Astrocyte (in vitro differentiated cells and primary cell): ENCODE data around the gene OR10A4. TPM values are rescaled to one million over a fixed set of nuclear protein-coding genes. Genes with fewer than 3 reads are reported as not detected.

Source experiments
- DNase-seq: peaks from one replicate; pipeline ENCODE4 v3.0.0-alpha.2; 2010; ENCODE audit warnings: low read depth
- FAIRE-seq: peaks from 2 replicates; lab custom pipeline; 2011; peaks lifted over from hg19 to GRCh38; lab: Jason Lieb, UNC
- H2AFZ ChIP-seq: 2 replicates; pipeline ENCODE4 v1.6.0; 2012; ENCODE audit warnings: low read depth, low read length, inconsistent platforms
- H3K27ac ChIP-seq: 2 replicates; pipeline ENCODE4 v1.5.1; 2011; ENCODE audit warnings: low read depth, low read length, inconsistent platforms
- H3K27me3 ChIP-seq: 2 replicates; pipeline ENCODE4 v1.6.0; 2011; ENCODE audit warnings: low read length, inconsistent platforms; ENCODE audit not compliant: insufficient read depth
- H3K36me3 ChIP-seq: 2 replicates; pipeline ENCODE4 v1.5.1; 2011; ENCODE audit warnings: low read length, inconsistent platforms; ENCODE audit not compliant: insufficient read depth
- H3K4me1 ChIP-seq: 2 replicates; pipeline ENCODE4 v1.5.1; 2011; ENCODE audit warnings: low read length, inconsistent platforms; ENCODE audit not compliant: insufficient read depth
- H3K4me2 ChIP-seq: 2 replicates; pipeline ENCODE4 v1.6.0; 2012; ENCODE audit warnings: low read length, inconsistent platforms
- H3K4me3 ChIP-seq: 2 replicates; pipeline ENCODE4 v1.5.1; 2011; ENCODE audit warnings: low read depth, mild to moderate bottlenecking, low read length, inconsistent platforms; ENCODE audit not compliant: insufficient read depth
- H3K79me2 ChIP-seq: 2 replicates; pipeline ENCODE4 v1.6.0; 2012; ENCODE audit warnings: mild to moderate bottlenecking, low read length, inconsistent platforms; ENCODE audit not compliant: insufficient read depth
- H3K9ac ChIP-seq: 2 replicates; pipeline ENCODE4 v1.6.0; 2012; ENCODE audit warnings: mild to moderate bottlenecking, low read length, inconsistent platforms
- H3K9me3 ChIP-seq: 2 replicates; pipeline ENCODE4 v1.5.1; 2012; ENCODE audit warnings: low read depth, mild to moderate bottlenecking, low read length, inconsistent platforms; ENCODE audit not compliant: insufficient read depth
- H4K20me1 ChIP-seq: 2 replicates; pipeline ENCODE4 v1.6.0; 2012; ENCODE audit warnings: low read length, inconsistent platforms; ENCODE audit not compliant: insufficient read depth
- H3K27ac Mint-ChIP-seq: one replicate; pipeline ENCODE4 v1.8.0; 2021; ENCODE audit warnings: mild to moderate bottlenecking, mixed read lengths; ENCODE audit not compliant: unreplicated experiment
- H3K27me3 Mint-ChIP-seq: one replicate; pipeline ENCODE4 v1.8.0; 2021; ENCODE audit warnings: low read depth, mixed read lengths; ENCODE audit not compliant: unreplicated experiment
- H3K36me3 Mint-ChIP-seq: one replicate; pipeline ENCODE4 v1.8.0; 2021; ENCODE audit warnings: low read depth, mixed read lengths; ENCODE audit not compliant: unreplicated experiment
- H3K4me1 Mint-ChIP-seq: one replicate; pipeline ENCODE4 v1.8.0; 2021; ENCODE audit warnings: low read depth, mixed read lengths; ENCODE audit not compliant: unreplicated experiment
- H3K4me3 Mint-ChIP-seq: one replicate; pipeline ENCODE4 v1.8.0; 2021; ENCODE audit warnings: mild to moderate bottlenecking, moderate library complexity, mixed read lengths; ENCODE audit not compliant: unreplicated experiment
- H3K9me3 Mint-ChIP-seq: one replicate; pipeline ENCODE4 v1.8.0; 2021; ENCODE audit warnings: mild to moderate bottlenecking, mixed read lengths; ENCODE audit not compliant: unreplicated experiment
- CTCF ChIP-seq: IDR thresholded peaks from 2 replicates; pipeline ENCODE4 v1.5.1; 2011; ENCODE audit warnings: low read depth, mild to moderate bottlenecking, inconsistent platforms, low read length, moderate library complexity; ENCODE audit not compliant: insufficient read depth
- EZH2 ChIP-seq: IDR thresholded peaks from 2 replicates; pipeline ENCODE4 v1.6.1; 2012; ENCODE audit warnings: mild to moderate bottlenecking, low read length, inconsistent platforms; ENCODE audit not compliant: insufficient read depth
- total RNA-seq: library from RNA; stranded (reverse); gene quantifications from 2 replicates; pipeline ENCODE4 v1.2.1, GENCODE V29; 2021

OR10A4 gene
- total RNA-seq, 1 donor from 2014 or later = not detected

GRCh38 chr11:6894097-6894496 is 17.7 kb downstream of the OR10A4 start:
- Histone ChIP-seq H3K36me3 (no peaks in the 10 kb centered on the region), H4K20me1 (no peaks in the 10 kb centered on the region), H3K27ac (no peak overlapping the region), H3K9ac (no peak overlapping the region), H3K9me3 (no peaks in the 10 kb centered on the region), H3K4me3 (no peak overlapping the region), H3K79me2 (no peaks in the 10 kb centered on the region), H3K27me3 (no peaks in the 10 kb centered on the region), H3K4me2 (no peak overlapping the region), H2AFZ (no peak overlapping the region), H3K4me1 (no peaks in the 10 kb centered on the region)
- H3K9me3 Mint-ChIP-seq = no peaks in the 10 kb centered on the region
- no peak for FAIRE-seq
- H3K4me1 Mint-ChIP-seq = no peaks in the 10 kb centered on the region
- no peak for TF ChIP-seq EZH2
- no peak for TF ChIP-seq CTCF
- no peaks in the 10 kb centered on the region for H3K27me3 Mint-ChIP-seq
- no peaks in the 10 kb centered on the region for H3K36me3 Mint-ChIP-seq
- DNase-seq = no peak
- no peak overlapping the region for H3K4me3 Mint-ChIP-seq
- no peak overlapping the region for H3K27ac Mint-ChIP-seq

GRCh38 chr11:6895010-6895409 is 18.6 kb downstream of the OR10A4 start:
- Histone ChIP-seq H3K27me3 (no peaks in the 10 kb centered on the region), H3K79me2 (no peaks in the 10 kb centered on the region), H3K4me1 (no peaks in the 10 kb centered on the region), H3K27ac (no peak overlapping the region), H3K9me3 (no peaks in the 10 kb centered on the region), H2AFZ (no peak overlapping the region), H3K4me3 (no peak overlapping the region), H3K36me3 (no peaks in the 10 kb centered on the region), H4K20me1 (no peaks in the 10 kb centered on the region), H3K4me2 (no peak overlapping the region), H3K9ac (no peak overlapping the region)
- Mint-ChIP-seq H3K9me3 (no peaks in the 10 kb centered on the region), H3K36me3 (no peaks in the 10 kb centered on the region), H3K27ac (no peak overlapping the region), H3K4me1 (no peaks in the 10 kb centered on the region), H3K4me3 (no peak overlapping the region), H3K27me3 (no peaks in the 10 kb centered on the region)
- TF ChIP-seq EZH2 = no peak
- no peak for TF ChIP-seq CTCF
- no peak for FAIRE-seq
- DNase-seq = no peak

DNA sequence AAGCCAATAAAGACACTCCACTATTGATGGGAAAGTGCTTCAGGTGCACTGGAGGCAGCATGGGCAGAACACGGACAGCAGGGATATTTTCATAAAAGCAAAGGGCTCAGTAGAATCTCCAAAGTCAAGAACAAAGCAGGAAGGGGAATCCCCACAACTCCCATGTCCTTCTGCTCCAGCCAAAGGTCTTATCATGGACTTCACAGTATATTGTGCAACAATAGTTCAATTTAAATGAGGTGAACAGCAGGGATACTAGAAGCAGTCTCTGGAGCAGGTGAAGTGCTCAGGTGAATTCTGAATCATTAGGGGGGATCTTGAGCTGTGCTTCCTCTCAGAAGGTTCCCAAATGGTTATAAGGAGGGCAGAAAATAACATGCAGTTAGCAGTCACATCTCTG is 22.5 kb downstream of the OR10A4 start:
- Histone ChIP-seq H4K20me1 (no peaks in the 10 kb centered on the region), H3K36me3 (no peaks in the 10 kb centered on the region), H3K9ac (no peak overlapping the region), H3K27ac (no peak overlapping the region), H3K79me2 (no peaks in the 10 kb centered on the region), H3K4me1 (no peaks in the 10 kb centered on the region), H2AFZ (no peak overlapping the region), H3K4me3 (no peak overlapping the region), H3K27me3 (no peaks in the 10 kb centered on the region), H3K9me3 (no peaks in the 10 kb centered on the region), H3K4me2 (no peak overlapping the region)
- TF ChIP-seq CTCF (no peak), EZH2 (no peak)
- no peak for DNase-seq
- no peaks in the 10 kb centered on the region for H3K27me3 Mint-ChIP-seq
- H3K9me3 Mint-ChIP-seq = no peaks in the 10 kb centered on the region
- no peak overlapping the region for H3K27ac Mint-ChIP-seq
- no peaks in the 10 kb centered on the region for H3K4me1 Mint-ChIP-seq
- H3K36me3 Mint-ChIP-seq = no peaks in the 10 kb centered on the region
- H3K4me3 Mint-ChIP-seq = no peak overlapping the region
- FAIRE-seq = no peak
